Loucy (cell line): ENCODE measurements around the gene CDRT4.

Experiments
- H2AFZ ChIP-seq: fragments of 200-600 bp; sonication (generic); 2 replicates; pipeline ENCODE4 v1.6.0; 2016; ENCODE audit warnings: antibody characterized with exemption, mild to moderate bottlenecking, low read length, moderate library complexity
- H3F3A ChIP-seq: fragments of 200-600 bp; 2 replicates; pipeline ENCODE4 v1.6.0; 2016; ENCODE audit warnings: antibody characterized with exemption, low read depth, mild to moderate bottlenecking
- H3K27me3 ChIP-seq: fragments of 200-600 bp; sonication (generic); 2 replicates; pipeline ENCODE4 v1.6.1; 2014; ENCODE audit warnings: low read length, mild to moderate bottlenecking; ENCODE audit not compliant: insufficient read depth, poor library complexity, severe bottlenecking
- H3K36me3 ChIP-seq: fragments of 200-600 bp; sonication (generic); 2 replicates; pipeline ENCODE4 v1.6.1; 2016; ENCODE audit warnings: low read length; ENCODE audit not compliant: insufficient read depth
- H3K4me1 ChIP-seq: fragments of 200-600 bp; sonication (generic); 2 replicates; pipeline ENCODE4 v1.5.1; 2014; ENCODE audit warnings: low read length, mild to moderate bottlenecking; ENCODE audit not compliant: insufficient read depth, poor library complexity, severe bottlenecking
- H3K4me2 ChIP-seq: fragments of 200-600 bp; sonication (generic); 2 replicates; pipeline ENCODE4 v1.6.0; 2014; ENCODE audit warnings: antibody characterized with exemption, low read length, low read depth, mild to moderate bottlenecking; ENCODE audit not compliant: poor library complexity, severe bottlenecking
- H3K4me3 ChIP-seq: fragments of 200-600 bp; sonication (generic); 2 replicates; pipeline ENCODE4 v1.5.1; 2014; ENCODE audit warnings: low read length, mild to moderate bottlenecking, mixed read lengths; ENCODE audit not compliant: poor library complexity, severe bottlenecking
- H3K79me2 ChIP-seq: fragments of 200-600 bp; sonication (generic); 2 replicates; pipeline ENCODE4 v1.6.1; 2014; ENCODE audit warnings: low read length; ENCODE audit not compliant: insufficient read depth
- H3K9ac ChIP-seq: fragments of 200-600 bp; sonication (generic); 2 replicates; pipeline ENCODE4 v1.6.0; 2014; ENCODE audit warnings: mild to moderate bottlenecking, low read depth, low read length, moderate library complexity; ENCODE audit not compliant: poor library complexity, severe bottlenecking
- H3K9me2 ChIP-seq: fragments of 200-600 bp; sonication (generic); replicated peaks from 2 replicates; pipeline ENCODE4 v1.6.1; 2016; ENCODE audit warnings: low read depth, low read length, mixed read lengths
- H3K9me3 ChIP-seq: fragments of 200-600 bp; sonication (generic); 2 replicates; pipeline ENCODE4 v1.6.1; 2014; ENCODE audit warnings: mild to moderate bottlenecking, antibody characterized with exemption, low read length, low read depth; ENCODE audit not compliant: insufficient read depth
- H4K20me1 ChIP-seq: fragments of 200-600 bp; sonication (generic); 2 replicates; pipeline ENCODE4 v1.6.0; 2014; ENCODE audit warnings: antibody characterized with exemption, low read length, mild to moderate bottlenecking; ENCODE audit not compliant: insufficient read depth, poor library complexity, severe bottlenecking
- CTCF ChIP-seq: fragments of 200-600 bp; sonication (generic); conservative IDR thresholded peaks from 2 replicates; pipeline ENCODE4 v1.5.1; 2014; ENCODE audit warnings: mild to moderate bottlenecking, antibody characterized with exemption, low read length
- EZH2phosphoT487 ChIP-seq: fragments of 200-600 bp; IDR thresholded peaks from 2 replicates; pipeline ENCODE4 v1.6.1; 2018; ENCODE audit warnings: antibody characterized with exemption, mild to moderate bottlenecking, moderate library complexity, borderline replicate concordance

The CDRT4 gene

GRCh38 chr17:15452746-15453145, 14.7 kb downstream of the CDRT4 start:
- no peak for TF ChIP-seq CTCF
- no peak for TF ChIP-seq EZH2phosphoT487
- no peaks in the 10 kb centered on the region for H3K9me2 ChIP-seq
- no peak overlapping the region for H3K9ac ChIP-seq
- H3K4me3 ChIP-seq: no peak overlapping the region
- no peaks in the 10 kb centered on the region for H3F3A ChIP-seq
- H2AFZ ChIP-seq: no peak overlapping the region
- H3K79me2 ChIP-seq: no peaks in the 10 kb centered on the region
- no peaks in the 10 kb centered on the region for H3K9me3 ChIP-seq
- H3K27me3 ChIP-seq: no peaks in the 10 kb centered on the region
- no peak overlapping the region for H3K4me2 ChIP-seq
- no peaks in the 10 kb centered on the region for H3K4me1 ChIP-seq
- H3K36me3 ChIP-seq: no peaks in the 10 kb centered on the region
- no peaks in the 10 kb centered on the region for H4K20me1 ChIP-seq

GRCh38 chr17:15451680-15452079, 15.7 kb downstream of the CDRT4 start:
- no peak overlapping the region for H3K4me2 ChIP-seq
- no peaks in the 10 kb centered on the region for H3K4me1 ChIP-seq
- TF ChIP-seq EZH2phosphoT487 (no peak), CTCF (no peak)
- H3K9ac ChIP-seq: no peak overlapping the region
- no peaks in the 10 kb centered on the region for H3K79me2 ChIP-seq
- H3K4me3 ChIP-seq: no peak overlapping the region
- no peaks in the 10 kb centered on the region for H3K36me3 ChIP-seq
- H3K9me2 ChIP-seq: no peaks in the 10 kb centered on the region
- no peaks in the 10 kb centered on the region for H4K20me1 ChIP-seq
- H3K27me3 ChIP-seq: no peaks in the 10 kb centered on the region
- H3K9me3 ChIP-seq: no peaks in the 10 kb centered on the region
- H3F3A ChIP-seq: no peaks in the 10 kb centered on the region
- no peak overlapping the region for H2AFZ ChIP-seq

- Histone ChIP-seq H3K9me2 (no peaks in the 10 kb centered on the region), H3K27me3 (no peaks in the 10 kb centered on the region), H3K4me2 (no peak overlapping the region), H3K79me2 (no peaks in the 10 kb centered on the region), H3K9ac (no peak overlapping the region), H3K9me3 (no peaks in the 10 kb centered on the region), H3F3A (no peaks in the 10 kb centered on the region), H4K20me1 (no peaks in the 10 kb centered on the region), H2AFZ (no peak overlapping the region), H3K36me3 (no peaks in the 10 kb centered on the region), H3K4me1 (peaks cover 8% of the 10 kb centered on the region), H3K4me3 (no peak overlapping the region)
- TF ChIP-seq EZH2phosphoT487: no peak
- TF ChIP-seq CTCF: no peak
Observed at GRCh38 chr17:15448580-15448956, 18.9 kb downstream of the CDRT4 start.
